Psoas muscle (tissue), 8 donors: ENCODE data around the gene RNF44. TPM values are rescaled to one million over a fixed set of nuclear protein-coding genes. Genes with fewer than 3 reads are reported as not detected.

Experiments used
- ATAC-seq, 4 donors: fragments of 200-7000 bp; cut with Tn5 transposase; one replicate each; pipeline ENCODE4 v1.9.1; 2020; ENCODE audit warnings: moderate library complexity in 3 of 4, mild to moderate bottlenecking in 2 of 4
- DNase-seq, 2 donors: peaks; one replicate each; pipeline ENCODE4 v3.0.0-alpha.2; 2020
- H3K27ac ChIP-seq: fragments of 200-600 bp; one replicate; pipeline ENCODE4 v1.8.0; 2022
- H3K27me3 ChIP-seq, 3 donors: fragments of 200-600 bp in 1 of 3; one replicate each; pipeline versions ENCODE4 v1.6.1 to v1.8.0; 2013 to 2022; ENCODE audit warnings: low read length in 2 of 3, mild to moderate bottlenecking in 2 of 3, moderate library complexity in 1 of 3; ENCODE audit not compliant: insufficient read depth in 3 of 3
- H3K36me3 ChIP-seq, 2 donors: fragments of 200-600 bp in 1 of 2; one replicate each; pipeline versions ENCODE4 v1.6.1 to v1.8.0; 2013 to 2022; ENCODE audit warnings: low read depth in 1 of 2, mild to moderate bottlenecking in 1 of 2, moderate library complexity in 1 of 2; ENCODE audit not compliant: insufficient read depth in 1 of 2
- H3K4me1 ChIP-seq: fragments of 200-600 bp; one replicate; pipeline ENCODE4 v1.8.0; 2022
- H3K4me3 ChIP-seq: fragments of 200-600 bp; one replicate; pipeline ENCODE4 v1.8.0; 2022; ENCODE audit warnings: mild to moderate bottlenecking
- H3K9me3 ChIP-seq: fragments of 200-600 bp; one replicate; pipeline ENCODE4 v1.8.0; 2022
- WGBS, 3 donors: extraction: QIAGEN DNeasy Blood & Tissue Kit; methylation state at CpG; one replicate each; pipeline versions ENCODE4 v1.1.6 to v1.1.7; 2013; 5-methylcytosine and 5-hydroxymethylcytosine counted together
- intact Hi-C, 2 donors: fragments of 100-400 bp; cut with DNase I; formaldehyde crosslinking; loops; one replicate each; pipeline versions ENCODE4 v1.11.0 to v1.14.2; 2022
- polyA plus RNA-seq, 3 donors: library from polyadenylated mRNA; stranded (reverse); fragments of 200-250 nt; gene quantifications; one replicate each; pipeline ENCODE4 v1.2.3, GENCODE V29; 2013
- total RNA-seq, 4 donors: library from RNA; stranded (reverse); fragmentation: NEBNext Ultra II Directional in 2 of 4; extraction: Animal tissue kit (Norgen Biotek cat#: 25700) in 2 of 4; gene quantifications; one replicate each; pipeline versions ENCODE4 v1.2.1 to v1.2.4, GENCODE V29; 2021 to 2023
- TF ChIP-seq, protein P1 (sequence below): fragments of 200-600 bp; IDR thresholded peaks from one replicate; pipeline ENCODE4 v1.8.0; 2022; ENCODE audit warnings: antibody characterized with exemption
- donor health status: healthy with polysubstance abuse.
- donor health status: DM: no; HTN: no; CAD: no; lungs with moderate emphysema.
- donor health status: Bipolar disorder and iron deficiency.
- donor health status: healthy.
- donor health status: DM: yes; HTN: yes; CAD: no.
- donor health status: DM: no; HTN: no; CAD: no.
- donor health status: DM: no; HTN: no; CAD: no.
- donor health status: DM: yes; HTN: yes; CAD: no.

Gene RNF44
- total and polyA plus RNA-seq, 7 donors = 5.6 to 22.4 (median 14.2) TPM

DNA sequence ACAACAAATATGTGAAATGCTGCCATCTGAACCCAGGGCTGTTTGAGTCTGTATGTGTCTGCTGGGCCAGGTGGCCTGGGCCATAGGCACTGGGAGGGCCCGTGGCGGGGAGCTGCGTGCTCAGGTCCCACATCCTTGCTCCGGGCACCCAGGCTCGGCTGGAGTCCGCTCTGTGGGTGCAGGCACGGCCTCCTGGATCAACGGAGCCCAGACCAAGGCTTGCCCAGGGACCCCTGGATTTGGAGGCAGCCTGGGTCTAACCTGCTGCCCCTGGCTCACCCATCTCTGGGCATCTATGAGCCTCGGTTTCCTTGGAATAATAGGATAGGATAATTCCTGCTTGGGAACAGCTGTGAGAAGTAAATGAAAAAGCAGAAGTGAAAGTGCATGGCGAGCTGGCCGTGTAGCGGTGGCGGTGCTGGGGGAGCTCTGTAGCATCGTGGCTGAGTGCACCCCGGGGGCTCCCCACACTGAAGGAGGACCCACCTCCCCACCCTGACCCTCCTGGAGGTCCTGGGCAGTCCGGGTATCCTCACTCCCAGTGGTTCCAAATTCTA, 13.2 kb upstream of the RNF44 start:
- ATAC-seq (no peak), DNase-seq (no peak)
- peaks cover 0 to 12% (median 5%) of the 10 kb centered on the region in 3 donors for H3K27me3 ChIP-seq
- intact Hi-C loops = no loop called here
- no peaks in the 10 kb centered on the region for H3K4me1 ChIP-seq
- no peaks in the 10 kb centered on the region for H3K9me3 ChIP-seq
- WGBS, 3 donors = 64 to 70% (median 69%) methylated on average over 16 of the region's 16 CpGs
- H3K27ac ChIP-seq = no peak overlapping the region
- TF ChIP-seq, protein P1, sequence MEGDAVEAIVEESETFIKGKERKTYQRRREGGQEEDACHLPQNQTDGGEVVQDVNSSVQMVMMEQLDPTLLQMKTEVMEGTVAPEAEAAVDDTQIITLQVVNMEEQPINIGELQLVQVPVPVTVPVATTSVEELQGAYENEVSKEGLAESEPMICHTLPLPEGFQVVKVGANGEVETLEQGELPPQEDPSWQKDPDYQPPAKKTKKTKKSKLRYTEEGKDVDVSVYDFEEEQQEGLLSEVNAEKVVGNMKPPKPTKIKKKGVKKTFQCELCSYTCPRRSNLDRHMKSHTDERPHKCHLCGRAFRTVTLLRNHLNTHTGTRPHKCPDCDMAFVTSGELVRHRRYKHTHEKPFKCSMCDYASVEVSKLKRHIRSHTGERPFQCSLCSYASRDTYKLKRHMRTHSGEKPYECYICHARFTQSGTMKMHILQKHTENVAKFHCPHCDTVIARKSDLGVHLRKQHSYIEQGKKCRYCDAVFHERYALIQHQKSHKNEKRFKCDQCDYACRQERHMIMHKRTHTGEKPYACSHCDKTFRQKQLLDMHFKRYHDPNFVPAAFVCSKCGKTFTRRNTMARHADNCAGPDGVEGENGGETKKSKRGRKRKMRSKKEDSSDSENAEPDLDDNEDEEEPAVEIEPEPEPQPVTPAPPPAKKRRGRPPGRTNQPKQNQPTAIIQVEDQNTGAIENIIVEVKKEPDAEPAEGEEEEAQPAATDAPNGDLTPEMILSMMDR = no peak
- H3K36me3 ChIP-seq = no peaks in the 10 kb centered on the region
- H3K4me3 ChIP-seq = no peak overlapping the region

DNA sequence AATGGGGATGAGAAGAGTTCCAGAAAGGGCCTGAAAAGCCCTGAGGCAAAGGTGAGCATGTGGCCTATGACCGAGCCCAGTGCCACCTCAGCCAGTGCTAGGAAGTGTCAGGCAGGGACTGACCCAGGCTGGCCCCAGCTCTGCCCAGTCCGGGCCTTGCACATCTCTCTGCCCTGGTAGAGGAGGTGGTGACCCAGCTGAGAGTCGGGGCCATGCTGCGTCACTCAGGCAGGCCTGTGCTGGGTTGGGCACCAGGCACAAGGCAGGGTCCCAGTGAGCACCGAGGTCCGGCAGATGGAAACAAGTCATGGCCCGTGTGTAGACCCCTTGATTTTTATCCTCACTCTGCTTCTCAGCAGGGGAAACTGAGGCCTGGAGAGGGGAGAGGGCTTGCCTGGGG, 12.7 kb upstream of the RNF44 start:
- no peak overlapping the region for H3K27ac ChIP-seq
- peaks cover 4% of the 10 kb centered on the region for H3K4me1 ChIP-seq
- TF ChIP-seq, protein P1 = no peak
- no peak overlapping the region for H3K4me3 ChIP-seq
- DNase-seq (no peak), ATAC-seq (no peak)
- intact Hi-C loops = loop anchor here in 1 of 2 donors (10.0 kb wide), 1 partner anchor 135 kb away; the partner anchor contains the start of gene CLTB
- 80 to 92% (median 86%) methylated on average over 7 of the region's 7 CpGs for WGBS, 3 donors
- peaks cover 0 to 11% (median 5%) of the 10 kb centered on the region in 3 donors for H3K27me3 ChIP-seq
- no peaks in the 10 kb centered on the region for H3K9me3 ChIP-seq
- H3K36me3 ChIP-seq = no peaks in the 10 kb centered on the region

DNA sequence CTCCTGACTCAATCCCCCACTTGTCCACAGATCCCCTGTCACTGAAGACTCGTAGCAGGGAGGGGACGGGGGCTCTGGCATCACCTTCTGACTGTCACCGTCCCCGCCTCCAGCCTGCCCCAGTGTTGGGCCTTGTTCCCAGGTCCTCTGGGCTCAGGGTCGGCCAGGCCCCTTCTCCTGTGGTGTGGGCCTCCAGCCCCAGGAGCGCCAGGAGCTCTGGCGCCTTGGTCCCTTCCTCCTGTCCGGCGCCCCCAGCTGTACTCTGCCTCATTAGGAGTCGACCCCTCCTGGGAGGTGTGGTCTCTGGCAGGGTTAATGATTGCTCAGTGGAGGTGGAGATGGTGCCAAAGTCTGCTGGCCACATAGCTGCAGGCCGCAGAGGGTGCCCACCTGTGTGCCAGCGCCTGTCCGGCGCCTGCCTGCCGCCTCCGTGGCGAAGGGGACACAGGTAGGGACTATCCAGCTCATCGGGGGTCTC, 11.8 kb upstream of the RNF44 start, which contains the start of gene CDHR2:
TSS of gene CDHR2 (plus strand) at position 376 of the 478 bp plus-strand sequence. CDS start 16,011 bp downstream, outside the sequence.
- TF ChIP-seq, protein P1 = no peak
- no peak for DNase-seq
- WGBS, 3 donors = 73 to 80% (median 74%) methylated on average over 17 to 18 of the region's 18 CpGs
- Histone ChIP-seq H3K4me3 (no peak within 1 kb of the TSS), H3K27ac (no peak within 1 kb of the TSS), H3K4me1 (peaks cover 7% of the 10 kb centered on the region), H3K9me3 (no peaks in the 10 kb centered on the region), H3K36me3 (no peaks in the 10 kb centered on the region), H3K27me3 (peaks cover 0 to 7% (median 3%) of the 10 kb centered on the region in 3 donors)
- intact Hi-C loops = loop anchor here in 1 of 2 donors (10.0 kb wide), 1 partner anchor 134 kb away; the partner anchor contains the start of gene CLTB
- no peak for ATAC-seq

GRCh38 chr5:176547802-176548201, 10.6 kb upstream of the RNF44 start:
- peaks cover 7% of the 10 kb centered on the region for H3K4me1 ChIP-seq
- WGBS, 3 donors = 70 to 75% (median 72%) methylated on average over 8 of the region's 8 CpGs
- TF ChIP-seq, protein P1 = no peak
- no peaks in the 10 kb centered on the region for H3K9me3 ChIP-seq
- ATAC-seq (no peak), DNase-seq (no peak)
- intact Hi-C loops = loop anchor here in 1 of 2 donors (10.0 kb wide), 1 partner anchor 133 kb away; the partner anchor contains the start of gene CLTB
- H3K36me3 ChIP-seq = no peaks in the 10 kb centered on the region
- no peak overlapping the region for H3K4me3 ChIP-seq
- H3K27me3 ChIP-seq = peaks cover 0 to 6% (median 0%) of the 10 kb centered on the region in 3 donors
- H3K27ac ChIP-seq = no peak overlapping the region
